GM18505 (cell line): ENCODE data around the gene TOM1.
"Not testable (repeated sequence)": the region's sequence is repeated elsewhere in the genome, so short reads cannot be mapped to it uniquely, and the experiment has no call there.

Experiments used
- ATAC-seq: cut with Tn5 transposase; IDR thresholded peaks from one replicate; pipeline ENCODE4 v1.9.1; 2021; ENCODE audit not compliant: unreplicated experiment
- POLR2A ChIP-seq: IDR thresholded peaks from 4 replicates; pipeline ENCODE4 v1.6.1; 2011; ENCODE audit warnings: borderline replicate concordance; ENCODE audit not compliant: insufficient read depth, insufficient read length; ENCODE audit errors: extremely low read depth

Gene TOM1

DNA sequence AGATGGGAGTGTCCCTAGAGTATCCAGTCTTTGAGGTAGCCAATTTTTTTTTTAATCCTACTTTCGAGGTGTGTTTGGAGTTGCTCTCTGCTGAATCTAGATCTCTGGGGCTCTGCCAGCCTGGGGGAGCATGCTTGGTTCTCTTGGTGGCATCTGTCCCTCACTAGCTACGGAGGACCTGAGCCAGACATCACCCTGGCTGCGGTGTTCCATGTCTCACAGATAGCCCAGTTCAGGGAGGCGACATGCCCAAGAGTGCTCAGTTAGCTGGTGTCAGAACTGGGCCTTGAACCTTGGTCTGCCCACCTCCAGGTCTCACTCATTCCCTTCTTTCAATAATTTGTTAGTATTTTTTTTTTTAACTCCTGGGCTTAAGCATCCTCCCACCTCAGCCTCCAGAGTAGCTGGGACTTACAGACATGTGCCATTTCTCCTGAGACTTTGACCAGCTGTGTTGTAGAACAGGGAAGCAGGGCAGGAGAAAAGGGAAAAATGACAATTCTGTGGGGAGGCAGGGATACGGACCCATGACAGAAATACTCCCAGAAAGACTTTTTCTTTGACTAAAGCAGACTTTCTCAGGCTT lies 81.8 kb downstream of the TOM1 start:
- ATAC-seq = no peak
- TF ChIP-seq POLR2A = no peak

DNA sequence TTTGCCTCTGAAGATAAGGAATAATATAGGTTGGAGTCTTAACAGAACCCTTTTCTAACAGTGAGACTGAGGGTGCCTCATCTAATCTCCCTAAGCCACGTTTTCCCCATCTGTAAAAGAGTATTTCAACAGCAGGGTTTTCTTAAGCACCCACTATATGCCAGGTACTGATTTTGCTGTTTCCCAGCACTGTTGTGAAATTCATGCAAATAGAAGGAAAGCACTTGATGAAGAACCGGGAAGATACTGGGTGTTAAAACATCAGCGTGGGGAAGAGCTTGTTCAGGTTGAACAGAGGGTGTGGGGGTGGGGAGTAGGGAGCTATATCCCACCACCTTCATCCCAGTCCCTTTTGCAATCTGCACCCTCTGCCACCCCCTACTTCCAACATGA lies 84.0 kb downstream of the TOM1 start:
- TF ChIP-seq POLR2A = no peak
- ATAC-seq = no peak

DNA sequence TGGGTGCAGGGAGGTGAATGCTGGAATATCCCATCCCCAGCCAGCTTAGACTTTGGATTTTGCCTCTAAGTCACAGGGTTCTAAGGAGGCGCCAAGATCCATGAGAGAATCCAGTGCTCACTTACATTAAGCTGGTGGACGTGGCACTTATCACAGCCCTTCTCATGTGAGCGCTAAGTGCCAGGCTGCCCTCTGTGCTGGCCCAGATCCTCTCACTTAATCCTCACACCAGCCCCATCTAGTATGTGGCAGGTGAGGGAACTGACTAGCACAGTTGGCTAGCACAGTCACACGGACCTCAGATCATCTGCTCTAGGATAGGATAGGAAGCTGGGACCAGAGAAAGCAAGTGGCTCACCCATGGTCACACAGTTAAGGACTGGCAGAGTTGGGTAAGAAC lies 84.8 kb downstream of the TOM1 start:
- TF ChIP-seq POLR2A = no peak

DNA sequence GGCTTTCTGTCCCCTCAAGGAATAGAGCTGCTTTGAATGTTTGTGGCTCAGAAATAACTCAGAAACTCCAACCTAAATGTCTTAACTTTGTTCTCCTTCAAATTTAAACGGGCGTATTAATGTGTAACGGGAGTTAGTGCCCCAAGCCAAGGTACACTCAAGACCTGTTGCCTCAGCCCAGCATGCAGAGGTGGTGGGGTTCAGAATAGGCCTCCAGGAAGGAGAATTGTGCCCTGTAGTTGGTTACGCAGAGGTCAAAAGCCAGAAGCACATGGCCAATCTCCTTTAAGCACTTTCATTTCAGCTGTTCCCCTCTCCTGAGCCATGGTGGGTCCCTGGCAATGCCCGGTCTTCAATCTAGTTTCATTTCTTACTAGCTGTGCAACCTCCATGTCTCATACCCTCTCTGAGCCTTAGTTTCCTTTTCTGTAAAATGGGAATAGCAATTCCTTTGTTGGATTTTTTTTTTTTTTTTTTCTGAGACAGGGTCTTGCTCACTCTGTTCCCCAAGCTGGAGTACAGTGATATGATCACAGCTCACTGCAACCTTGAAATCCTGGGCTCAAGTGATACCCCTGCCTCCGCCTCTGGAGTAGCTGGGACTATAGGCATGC lies 85.4 kb downstream of the TOM1 start:
- no peak for TF ChIP-seq POLR2A
- ATAC-seq = no peak

More for the DNA sequence above, 84.8 kb downstream of the TOM1 start:
- no peak for ATAC-seq

DNA sequence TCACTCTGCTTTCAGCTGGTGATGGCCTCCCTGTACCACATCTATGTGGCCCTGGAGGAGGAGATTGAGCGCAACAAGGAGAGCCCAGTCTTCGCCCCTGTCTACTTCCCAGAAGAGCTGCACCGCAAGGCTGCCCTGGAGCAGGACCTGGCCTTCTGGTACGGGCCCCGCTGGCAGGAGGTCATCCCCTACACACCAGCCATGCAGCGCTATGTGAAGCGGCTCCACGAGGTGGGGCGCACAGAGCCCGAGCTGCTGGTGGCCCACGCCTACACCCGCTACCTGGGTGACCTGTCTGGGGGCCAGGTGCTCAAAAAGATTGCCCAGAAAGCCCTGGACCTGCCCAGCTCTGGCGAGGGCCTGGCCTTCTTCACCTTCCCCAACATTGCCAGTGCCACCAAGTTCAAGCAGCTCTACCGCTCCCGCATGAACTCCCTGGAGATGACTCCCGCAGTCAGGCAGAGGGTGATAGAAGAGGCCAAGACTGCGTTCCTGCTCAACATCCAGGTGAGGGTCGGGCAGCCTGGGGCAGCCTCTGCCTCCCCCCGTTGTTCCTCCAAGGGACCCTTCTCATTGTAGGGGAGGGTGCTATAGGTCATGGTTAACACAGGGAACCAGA lies 87.1 kb downstream of the TOM1 start:
- ATAC-seq = no peak

DNA sequence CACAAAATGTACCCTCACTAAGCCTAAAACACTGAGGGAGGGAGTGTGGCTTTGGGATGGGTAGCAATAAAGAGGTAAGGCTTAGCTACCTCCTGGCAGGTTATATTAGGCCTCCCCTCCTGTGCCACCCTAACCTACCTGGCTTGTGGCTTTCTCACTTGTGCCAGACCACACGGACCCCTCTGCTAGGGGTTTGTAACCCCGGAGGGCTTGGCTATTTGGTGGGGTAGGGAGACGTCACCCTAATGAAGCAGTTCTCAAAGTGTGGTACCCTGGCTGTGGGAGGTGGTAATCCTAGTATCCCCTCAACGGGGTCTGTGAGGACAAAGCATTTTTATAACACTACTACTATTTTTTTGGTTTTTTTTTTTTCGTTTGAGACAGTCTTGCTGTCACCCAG lies 91.2 kb downstream of the TOM1 start:
- TF ChIP-seq POLR2A = no peak
- no peak for ATAC-seq

More for the DNA sequence above, 87.1 kb downstream of the TOM1 start:
- no peak for TF ChIP-seq POLR2A

DNA sequence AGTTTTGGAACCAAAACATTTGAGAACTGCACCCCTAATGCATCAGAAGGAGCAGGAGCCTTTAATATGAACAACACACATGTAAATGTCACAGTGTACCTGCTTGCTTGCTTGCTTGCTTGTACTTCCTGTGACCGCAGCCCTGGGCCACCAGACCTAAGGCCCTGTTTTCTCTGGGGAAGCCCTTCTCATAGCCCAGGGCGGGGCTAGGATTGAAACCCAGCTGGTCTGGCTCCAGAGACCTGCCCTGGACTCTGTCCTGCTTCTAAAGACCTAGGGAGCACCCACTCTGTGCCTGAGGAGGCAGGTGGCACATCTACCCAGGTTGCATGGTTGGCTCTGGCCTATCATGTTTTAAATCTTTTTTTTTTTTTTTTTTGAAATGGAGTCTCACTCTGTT lies 92.7 kb downstream of the TOM1 start:
- no peak for TF ChIP-seq POLR2A
- no peak for ATAC-seq

DNA sequence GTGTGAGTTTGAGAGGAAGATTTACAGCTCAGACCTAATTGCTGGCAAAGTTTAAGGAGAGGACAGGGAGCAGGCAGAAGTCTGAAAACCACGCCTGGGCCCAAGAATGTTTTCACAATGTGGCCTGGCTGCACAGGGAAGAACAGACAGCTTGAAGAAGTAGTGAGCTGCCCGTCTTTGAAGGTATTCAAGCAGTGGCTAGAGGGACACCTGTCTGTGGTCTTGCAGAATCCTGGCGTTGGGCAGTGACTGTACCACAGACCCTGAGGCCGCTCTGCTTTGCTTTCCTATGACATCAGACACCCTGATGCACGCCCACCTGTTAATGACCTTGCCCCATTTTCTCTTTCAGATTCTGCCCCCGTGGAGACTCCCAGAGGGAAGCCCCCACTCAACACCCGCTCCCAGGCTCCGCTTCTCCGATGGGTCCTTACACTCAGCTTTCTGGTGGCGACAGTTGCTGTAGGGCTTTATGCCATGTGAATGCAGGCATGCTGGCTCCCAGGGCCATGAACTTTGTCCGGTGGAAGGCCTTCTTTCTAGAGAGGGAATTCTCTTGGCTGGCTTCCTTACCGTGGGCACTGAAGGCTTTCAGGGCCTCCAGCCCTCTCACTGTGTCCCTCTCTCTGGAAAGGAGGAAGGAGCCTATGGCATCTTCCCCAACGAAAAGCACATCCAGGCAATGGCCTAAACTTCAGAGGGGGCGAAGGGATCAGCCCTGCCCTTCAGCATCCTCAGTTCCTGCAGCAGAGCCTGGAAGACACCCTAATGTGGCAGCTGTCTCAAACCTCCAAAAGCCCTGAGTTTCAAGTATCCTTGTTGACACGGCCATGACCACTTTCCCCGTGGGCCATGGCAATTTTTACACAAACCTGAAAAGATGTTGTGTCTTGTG lies 93.7 kb downstream of the TOM1 start:
- no peak for ATAC-seq
- no peak for TF ChIP-seq POLR2A

DNA sequence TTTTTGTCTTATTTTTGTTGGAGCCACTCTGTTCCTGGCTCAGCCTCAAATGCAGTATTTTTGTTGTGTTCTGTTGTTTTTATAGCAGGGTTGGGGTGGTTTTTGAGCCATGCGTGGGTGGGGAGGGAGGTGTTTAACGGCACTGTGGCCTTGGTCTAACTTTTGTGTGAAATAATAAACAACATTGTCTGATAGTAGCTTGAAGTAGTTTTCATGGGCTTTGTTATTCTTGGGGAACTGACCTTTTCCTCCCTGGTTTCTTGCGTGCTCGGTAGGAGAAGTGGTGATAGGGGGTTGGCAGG lies 94.3 kb downstream of the TOM1 start:
- no peak for ATAC-seq
- TF ChIP-seq POLR2A = no peak

DNA sequence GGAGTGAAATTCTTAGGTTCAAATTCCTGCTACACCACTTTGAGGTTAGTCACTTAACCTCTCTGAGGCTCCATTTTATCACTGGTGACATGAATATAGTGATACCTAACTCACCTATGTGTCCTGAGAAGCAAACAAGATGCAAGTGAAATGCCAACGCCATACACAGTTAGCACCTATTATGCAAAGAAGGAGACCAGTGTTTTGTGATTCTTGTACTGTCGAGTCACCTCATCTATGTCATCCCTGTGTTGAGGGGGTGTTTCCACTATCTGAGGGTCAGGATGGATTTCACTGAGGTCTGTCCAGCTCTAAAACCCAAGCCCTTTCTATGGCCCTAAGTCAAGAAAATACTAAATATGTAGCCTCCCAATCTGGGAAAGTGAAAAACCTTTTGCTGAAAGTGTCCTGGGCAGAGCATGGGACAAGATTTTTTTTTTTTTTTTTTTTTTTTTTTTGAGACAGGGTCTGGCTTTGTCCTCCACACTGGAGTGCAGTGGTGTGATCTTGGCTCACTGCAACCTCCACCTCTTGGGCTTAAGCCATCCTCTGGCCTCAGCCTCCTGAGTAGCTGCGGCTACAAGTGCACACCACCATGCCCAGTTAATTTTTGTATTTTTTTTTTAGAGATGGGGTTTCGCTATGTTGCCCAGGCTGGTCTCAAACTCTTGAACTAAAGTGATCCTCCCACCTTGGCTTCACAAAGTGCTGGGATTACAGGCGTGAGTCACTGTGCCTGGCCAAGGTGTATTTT lies 95.3 kb downstream of the TOM1 start:
- ATAC-seq = no peak
- TF ChIP-seq POLR2A = no peak

DNA sequence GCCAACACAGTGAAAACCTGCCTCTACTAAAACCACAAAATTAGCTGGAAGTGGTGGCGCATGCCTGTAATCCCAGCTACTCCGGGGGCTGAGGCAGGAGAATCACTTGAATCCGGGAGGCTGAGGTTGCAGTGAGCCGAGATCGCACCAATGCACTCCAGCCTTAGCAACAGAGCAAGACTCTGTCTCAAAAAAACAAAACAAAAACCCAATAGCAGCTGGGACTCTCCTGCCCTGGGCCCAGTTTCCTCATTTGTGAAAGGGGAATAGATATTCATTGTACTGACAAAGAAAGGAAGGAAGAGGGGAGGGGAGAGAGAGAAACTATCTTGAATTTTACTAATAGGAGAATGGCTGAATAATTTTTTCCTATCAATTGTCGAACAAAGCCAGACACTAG lies 96.9 kb downstream of the TOM1 start:
- ATAC-seq = not testable (repeated sequence)

DNA sequence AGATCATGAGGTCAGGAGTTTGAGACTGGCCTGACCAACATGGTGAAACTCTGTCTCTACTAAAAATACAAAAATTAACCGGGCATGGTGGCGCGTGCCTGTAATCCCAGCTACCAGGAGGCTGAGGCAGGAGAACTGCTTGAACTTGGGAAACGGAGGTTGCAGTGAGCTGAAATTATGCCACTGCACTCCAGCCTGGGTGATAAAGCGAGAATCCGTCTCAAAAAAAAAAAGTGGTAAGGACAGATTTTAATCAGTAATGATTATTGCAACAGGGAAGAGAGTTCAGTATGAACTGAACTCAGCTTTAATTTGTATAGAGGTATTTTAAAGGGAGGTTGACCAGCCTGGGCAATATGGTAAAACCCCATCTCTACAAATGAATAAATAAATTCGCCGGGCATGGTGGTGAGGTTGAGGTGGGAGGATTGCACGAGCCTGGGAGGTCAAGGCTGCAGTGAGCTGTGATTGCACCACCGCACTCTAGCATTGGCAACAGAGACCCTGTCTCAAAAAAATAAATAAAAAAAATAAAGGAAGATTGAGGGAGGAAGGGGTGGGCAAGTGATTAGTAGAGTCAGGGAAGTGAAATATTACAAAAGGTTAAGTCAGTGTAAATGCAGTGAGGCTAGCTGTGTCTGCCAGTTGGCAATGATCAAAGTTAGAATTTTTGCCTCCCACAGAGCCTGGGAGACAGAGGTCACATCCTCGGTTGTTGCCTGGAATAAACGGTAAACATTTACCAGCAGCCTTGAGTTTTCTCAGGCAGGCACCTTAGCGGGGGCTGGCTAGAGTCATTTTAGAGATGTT lies 97.6 kb downstream of the TOM1 start:
- no peak for ATAC-seq
- no peak for TF ChIP-seq POLR2A
